Esophagus (tissue), 2 donors: ENCODE data around the gene GBP6. TPM values are rescaled to one million over a fixed set of nuclear protein-coding genes. Genes with fewer than 3 reads are reported as not detected.

Source experiments
- H3K27ac ChIP-seq, 2 donors: one replicate each; pipeline ENCODE4 v1.5.1; 2013; ENCODE audit warnings: low read depth in 2 of 2, mild to moderate bottlenecking in 2 of 2, inconsistent platforms in 1 of 2, low read length in 1 of 2, moderate library complexity in 1 of 2
- H3K27me3 ChIP-seq, 2 donors: one replicate each; pipeline ENCODE4 v1.6.1; 2013; ENCODE audit warnings: low read length in 2 of 2, control low read depth in 1 of 2, mild to moderate bottlenecking in 1 of 2; ENCODE audit not compliant: insufficient read depth in 2 of 2, control insufficient read depth in 1 of 2
- H3K36me3 ChIP-seq, 2 donors: one replicate each; pipeline ENCODE4 v1.6.1; 2013; ENCODE audit warnings: low read length in 1 of 2; ENCODE audit not compliant: control insufficient read depth in 2 of 2, insufficient read depth in 2 of 2
- H3K4me1 ChIP-seq, 2 donors: one replicate each; pipeline ENCODE4 v1.6.1; 2013; ENCODE audit warnings: low read length in 1 of 2; ENCODE audit not compliant: control insufficient read depth in 2 of 2, insufficient read depth in 2 of 2
- H3K4me3 ChIP-seq, 2 donors: one replicate each; pipeline ENCODE4 v1.5.1; 2013; ENCODE audit warnings: low read length in 2 of 2, mild to moderate bottlenecking in 2 of 2, low read depth in 1 of 2, moderate library complexity in 1 of 2
- H3K9me3 ChIP-seq, 2 donors: one replicate each; pipeline ENCODE4 v1.6.1; 2013; ENCODE audit warnings: mild to moderate bottlenecking in 2 of 2, low read depth in 1 of 2, low read length in 1 of 2, moderate library complexity in 1 of 2; ENCODE audit not compliant: control insufficient read depth in 2 of 2, insufficient read depth in 1 of 2
- WGBS, 2 donors: extraction: QIAGEN DNeasy Blood & Tissue Kit; methylation state at CpG; one replicate each; pipeline ENCODE4 v1.1.7; 2013; 5-methylcytosine and 5-hydroxymethylcytosine counted together
- polyA plus RNA-seq, 2 donors: library from polyadenylated mRNA; stranded (reverse); fragments of 200-250 nt; gene quantifications; one replicate each; pipeline ENCODE4 v1.2.3, GENCODE V29; 2013
- donor health status: healthy with polysubstance abuse.
- donor health status: Bipolar disorder and iron deficiency.

The GBP6 gene
- polyA plus RNA-seq, 2 donors: 344 to 442 TPM

- 14 to 32% methylated on average over 1 of the region's 1 CpG for WGBS, 2 donors
Observed at GRCh38 chr1:89351597-89352311, 12.1 kb upstream of the GBP6 start.

GRCh38 chr1:89352421-89352820 is 11.4 kb upstream of the GBP6 start:
- H3K36me3 ChIP-seq: no peaks in the 10 kb centered on the region
- H3K27me3 ChIP-seq: no peaks in the 10 kb centered on the region
- H3K9me3 ChIP-seq: no peaks in the 10 kb centered on the region
- H3K4me1 ChIP-seq: no peaks in the 10 kb centered on the region
- H3K4me3 ChIP-seq: no peak overlapping the region
- H3K27ac ChIP-seq: no peak overlapping the region
- WGBS, 2 donors: 90 to 94% methylated on average over 2 of the region's 2 CpGs

More at GRCh38 chr1:89351597-89352311, 12.1 kb upstream of the GBP6 start:
- H3K27me3 ChIP-seq: no peaks in the 10 kb centered on the region
- no peaks in the 10 kb centered on the region for H3K4me1 ChIP-seq
- no peaks in the 10 kb centered on the region for H3K36me3 ChIP-seq
- no peak overlapping the region for H3K27ac ChIP-seq
- H3K4me3 ChIP-seq: no peak overlapping the region
- no peaks in the 10 kb centered on the region for H3K9me3 ChIP-seq

GRCh38 chr1:89354205-89354604 is 9.7 kb upstream of the GBP6 start:
- Histone ChIP-seq H3K27ac (no peak overlapping the region), H3K36me3 (no peaks in the 10 kb centered on the region), H3K4me1 (no peaks in the 10 kb centered on the region), H3K9me3 (no peaks in the 10 kb centered on the region), H3K4me3 (no peak overlapping the region), H3K27me3 (no peaks in the 10 kb centered on the region)
- WGBS, 2 donors: 81 to 87% methylated on average over 3 of the region's 3 CpGs

GRCh38 chr1:89355056-89355455 is 8.8 kb upstream of the GBP6 start:
- H3K27me3 ChIP-seq: no peaks in the 10 kb centered on the region
- H3K9me3 ChIP-seq: no peaks in the 10 kb centered on the region
- no peak overlapping the region for H3K4me3 ChIP-seq
- H3K36me3 ChIP-seq: no peaks in the 10 kb centered on the region
- no peak overlapping the region for H3K27ac ChIP-seq
- no peaks in the 10 kb centered on the region for H3K4me1 ChIP-seq
- 91 to 93% methylated on average over 1 of the region's 1 CpG for WGBS, 2 donors

- WGBS, 2 donors: 74 to 85% methylated on average over 8 of the region's 8 CpGs
- H3K9me3 ChIP-seq: no peaks in the 10 kb centered on the region
- H3K27me3 ChIP-seq: no peaks in the 10 kb centered on the region
- no peak overlapping the region for H3K27ac ChIP-seq
- no peak overlapping the region for H3K4me3 ChIP-seq
- H3K36me3 ChIP-seq: no peaks in the 10 kb centered on the region
- no peaks in the 10 kb centered on the region for H3K4me1 ChIP-seq
Observed at GRCh38 chr1:89356658-89357400, 7.0 kb upstream of the GBP6 start.

GRCh38 chr1:89358287-89358893 is 5.5 kb upstream of the GBP6 start:
- Histone ChIP-seq H3K9me3 (no peaks in the 10 kb centered on the region), H3K4me1 (no peaks in the 10 kb centered on the region), H3K36me3 (no peaks in the 10 kb centered on the region), H3K27me3 (no peaks in the 10 kb centered on the region), H3K27ac (no peak overlapping the region), H3K4me3 (no peak overlapping the region)
- 21% methylated on average over 8 of the region's 8 CpGs for WGBS, 2 donors

- Histone ChIP-seq H3K9me3 (no peaks in the 10 kb centered on the region), H3K27ac (no peak overlapping the region), H3K36me3 (no peaks in the 10 kb centered on the region), H3K27me3 (no peaks in the 10 kb centered on the region), H3K4me1 (no peaks in the 10 kb centered on the region), H3K4me3 (no peak overlapping the region)
- 76 to 78% methylated on average over 1 of the region's 1 CpG for WGBS, 2 donors
Observed at GRCh38 chr1:89360716-89361115, 3.1 kb upstream of the GBP6 start.

GRCh38 chr1:89361681-89362080 is 2.2 kb upstream of the GBP6 start:
- Histone ChIP-seq H3K27me3 (no peaks in the 10 kb centered on the region), H3K9me3 (no peaks in the 10 kb centered on the region), H3K4me3 (no peak overlapping the region), H3K27ac (peak overlapping the region; percentile 78 to 85), H3K36me3 (no peaks in the 10 kb centered on the region), H3K4me1 (no peaks in the 10 kb centered on the region)
- 60 to 75% methylated on average over 3 of the region's 3 CpGs for WGBS, 2 donors

GRCh38 chr1:89363196-89363595 is 663 bp upstream of the GBP6 start:
- H3K27ac ChIP-seq: peak overlapping the region; percentile 94 to 96
- H3K4me3 ChIP-seq: no peak overlapping the region
- no peaks in the 10 kb centered on the region for H3K9me3 ChIP-seq
- no peaks in the 10 kb centered on the region for H3K4me1 ChIP-seq
- 20 to 41% methylated on average over 1 of the region's 1 CpG for WGBS, 2 donors
- H3K27me3 ChIP-seq: no peaks in the 10 kb centered on the region
- no peaks in the 10 kb centered on the region for H3K36me3 ChIP-seq
